Lower leg skin (tissue), 4 donors: ENCODE measurements around the gene CEBPZ. TPM values are rescaled to one million over a fixed set of nuclear protein-coding genes. Genes with fewer than 3 reads are reported as not detected.

Source experiments
- DNase-seq, 2 donors: peaks; one replicate each; pipeline ENCODE4 v3.0.0-alpha.2; 2019; ENCODE audit warnings: low spot score in 2 of 2
- H3K4me3 ChIP-seq: fragments of 200-600 bp; sonication (generic); 2 replicates; pipeline ENCODE4 v1.5.1; 2017; ENCODE audit warnings: mild to moderate bottlenecking, low read depth; ENCODE audit not compliant: poor library complexity, severe bottlenecking
- POLR2A ChIP-seq, 2 donors: fragments of 450-650 bp; IDR thresholded peaks; one replicate each; pipeline ENCODE4 v1.6.1; 2016 to 2017; ENCODE audit warnings: antibody characterized with exemption in 2 of 2, mild to moderate bottlenecking in 1 of 2, moderate library complexity in 1 of 2
- WGBS, 2 donors: methylation state at CpG; one replicate each; pipeline ENCODE4 v1.1.5; 2018; 5-methylcytosine and 5-hydroxymethylcytosine counted together
- intact Hi-C: fragments of 100-400 bp; cut with DNase I; formaldehyde crosslinking; loops from one replicate; pipeline ENCODE4 v1.15.0; 2023; ENCODE audit warnings: low total_unique reads
- total RNA-seq, 4 donors: library from RNA; depleted of rRNA; stranded (reverse); fragments of >200 nt; gene quantifications; one replicate each; pipeline ENCODE4 v1.1.0, GENCODE V29; 2016
- TF ChIP-seq, protein P1 (sequence below), 3 donors: fragments of 450-650 bp; IDR thresholded peaks; one replicate each; pipeline ENCODE4 v1.5.1; 2016; ENCODE audit warnings: antibody characterized with exemption in 3 of 3, mild to moderate bottlenecking in 3 of 3, moderate library complexity in 2 of 3

CEBPZ gene
- total RNA-seq, 4 donors from 2014 or later: 21.0 to 28.5 (median 25.2) TPM

DNA sequence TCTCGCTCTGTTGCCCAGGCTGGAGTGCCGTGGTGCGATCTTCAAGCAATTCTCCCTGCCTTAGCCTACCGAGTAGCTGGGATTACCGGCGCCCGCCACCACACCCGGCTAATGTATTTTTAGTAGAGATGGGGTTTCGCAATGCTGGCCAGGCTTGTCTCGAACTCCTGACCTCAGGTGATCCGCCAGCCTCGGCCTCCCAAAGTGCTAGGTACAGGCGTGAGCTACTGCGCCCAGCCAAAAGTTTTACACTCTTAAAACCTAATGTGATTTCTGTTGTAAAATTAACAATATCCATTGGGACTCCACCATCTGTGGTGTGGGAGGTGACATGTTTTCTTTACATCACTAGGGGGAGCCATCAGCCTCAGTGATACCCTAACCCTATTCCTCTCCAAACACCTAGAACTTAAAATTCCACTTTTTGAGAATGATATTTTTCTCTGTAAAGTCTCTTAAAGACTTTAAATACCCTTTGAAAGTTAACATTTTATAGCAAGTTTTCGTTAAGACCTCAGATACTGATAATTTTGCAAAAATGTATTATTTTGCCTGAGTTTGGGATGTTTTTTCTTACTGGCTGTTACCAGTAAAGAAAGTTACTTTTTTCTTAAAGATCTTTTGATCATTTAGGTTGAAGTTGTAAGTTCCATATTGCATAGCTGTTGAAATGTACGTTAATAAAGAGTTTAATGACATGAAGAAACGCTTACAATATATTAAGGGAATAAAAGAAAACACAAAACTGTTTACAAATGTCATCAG is 63.0 kb downstream of the CEBPZ start:
- no peak overlapping the region for H3K4me3 ChIP-seq
- no peak for TF ChIP-seq POLR2A (IDR thresholded peaks at IDR 0.05)
- TF ChIP-seq, protein P1, sequence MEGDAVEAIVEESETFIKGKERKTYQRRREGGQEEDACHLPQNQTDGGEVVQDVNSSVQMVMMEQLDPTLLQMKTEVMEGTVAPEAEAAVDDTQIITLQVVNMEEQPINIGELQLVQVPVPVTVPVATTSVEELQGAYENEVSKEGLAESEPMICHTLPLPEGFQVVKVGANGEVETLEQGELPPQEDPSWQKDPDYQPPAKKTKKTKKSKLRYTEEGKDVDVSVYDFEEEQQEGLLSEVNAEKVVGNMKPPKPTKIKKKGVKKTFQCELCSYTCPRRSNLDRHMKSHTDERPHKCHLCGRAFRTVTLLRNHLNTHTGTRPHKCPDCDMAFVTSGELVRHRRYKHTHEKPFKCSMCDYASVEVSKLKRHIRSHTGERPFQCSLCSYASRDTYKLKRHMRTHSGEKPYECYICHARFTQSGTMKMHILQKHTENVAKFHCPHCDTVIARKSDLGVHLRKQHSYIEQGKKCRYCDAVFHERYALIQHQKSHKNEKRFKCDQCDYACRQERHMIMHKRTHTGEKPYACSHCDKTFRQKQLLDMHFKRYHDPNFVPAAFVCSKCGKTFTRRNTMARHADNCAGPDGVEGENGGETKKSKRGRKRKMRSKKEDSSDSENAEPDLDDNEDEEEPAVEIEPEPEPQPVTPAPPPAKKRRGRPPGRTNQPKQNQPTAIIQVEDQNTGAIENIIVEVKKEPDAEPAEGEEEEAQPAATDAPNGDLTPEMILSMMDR (IDR thresholded peaks at IDR 0.05): no peak
- no peak for DNase-seq
- intact Hi-C loops: no loop called here
- 40 to 52% methylated on average over 17 of the region's 17 CpGs for WGBS, 2 donors

DNA sequence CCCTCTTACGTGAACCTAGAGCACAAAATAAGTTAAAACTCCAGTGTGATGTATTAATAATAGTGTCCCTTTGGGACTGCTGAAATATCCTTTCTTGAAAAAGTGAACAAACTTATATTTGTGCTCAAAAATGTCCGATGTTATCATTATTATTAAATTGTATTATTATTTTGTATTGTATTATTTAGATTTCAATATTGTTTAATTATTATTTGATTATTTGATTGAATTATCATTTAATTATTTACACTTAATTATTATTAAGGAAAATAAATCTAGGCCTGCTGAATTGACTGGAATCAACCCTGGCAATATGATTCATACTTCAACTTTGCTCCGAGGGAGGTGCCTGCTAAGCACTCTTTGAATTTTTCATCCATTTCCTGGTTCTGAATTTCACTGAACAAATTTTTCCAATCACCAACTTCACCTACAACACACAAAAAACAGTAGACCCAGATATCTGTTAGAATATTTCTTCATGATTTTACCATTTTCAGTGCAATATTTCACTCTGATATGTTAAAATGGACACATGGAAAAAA is 63.7 kb downstream of the CEBPZ start:
- intact Hi-C loops: no loop called here
- TF ChIP-seq POLR2A (IDR thresholded peaks at IDR 0.05): no peak
- TF ChIP-seq, protein P1 (IDR thresholded peaks at IDR 0.05): no peak
- WGBS, 2 donors: 80 to 84% methylated on average over 3 of the region's 3 CpGs
- no peak for DNase-seq
- H3K4me3 ChIP-seq: no peak overlapping the region

DNA sequence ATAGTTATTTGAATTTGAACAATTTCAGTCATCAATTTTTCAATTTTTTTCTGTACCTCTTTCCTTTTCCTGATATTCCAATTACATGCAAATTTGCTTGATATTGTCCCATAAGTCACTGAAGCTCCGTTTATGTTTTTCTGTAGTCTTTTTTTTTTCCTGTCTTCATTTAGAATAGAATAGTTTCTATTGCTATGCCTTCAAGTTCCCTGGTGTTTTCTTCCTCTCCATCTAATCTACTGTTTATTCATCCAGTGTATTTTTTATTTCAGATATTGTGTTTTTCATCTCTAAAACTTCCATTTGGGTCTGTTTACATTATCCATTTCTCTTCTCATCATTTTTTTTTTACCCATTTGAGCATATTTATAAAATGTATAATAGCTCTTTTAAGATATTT is 66.6 kb downstream of the CEBPZ start:
- TF ChIP-seq POLR2A (IDR thresholded peaks at IDR 0.05): no peak
- TF ChIP-seq, protein P1 (IDR thresholded peaks at IDR 0.05): no peak
- WGBS, 2 donors: 87 to 97% methylated on average over 1 of the region's 1 CpG
- no peak overlapping the region for H3K4me3 ChIP-seq
- intact Hi-C loops: no loop called here
- no peak for DNase-seq

DNA sequence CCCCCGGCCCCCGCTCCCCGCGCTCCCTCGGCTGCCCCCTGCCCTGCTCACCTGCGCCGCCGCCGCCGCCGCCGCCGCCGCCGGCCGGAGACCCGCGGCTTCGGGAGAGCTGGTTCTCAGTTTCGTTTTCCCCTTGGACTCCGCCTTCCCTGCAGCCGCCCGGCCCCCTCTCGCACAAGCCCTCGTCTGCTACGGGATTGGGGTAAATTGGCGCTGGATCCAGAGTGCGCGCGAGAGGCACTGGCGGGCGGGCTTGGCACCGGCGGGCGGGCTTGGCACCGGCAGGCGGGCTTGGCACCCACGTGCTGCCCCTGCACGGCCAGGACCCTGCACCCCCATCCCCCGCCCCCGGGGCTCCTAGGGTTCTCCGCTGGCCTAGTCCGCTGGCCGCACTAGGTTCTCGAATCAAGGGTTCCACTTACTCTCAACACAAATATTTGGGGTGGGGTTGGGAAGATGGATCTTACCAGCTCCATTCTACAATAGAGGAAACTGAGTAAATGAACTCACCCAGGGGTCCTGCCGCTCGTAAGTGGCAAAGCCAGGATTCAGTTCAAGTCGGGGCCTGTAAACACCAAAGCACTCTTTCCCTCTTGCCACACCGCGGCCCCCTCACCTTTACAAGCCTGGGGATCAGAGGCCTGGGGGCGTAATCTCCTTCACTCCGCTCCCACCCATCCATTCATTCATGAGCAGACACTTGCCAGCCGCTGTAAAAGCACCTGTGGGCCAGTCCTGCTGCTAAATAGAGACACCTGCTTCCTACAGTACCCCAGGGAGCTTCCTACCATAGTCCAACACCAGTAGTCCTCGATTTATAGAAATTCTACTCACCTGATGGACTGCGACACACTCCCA is 74.3 kb downstream of the CEBPZ start, which contains the start of gene EIF2AK2:
TSS of gene EIF2AK2 (minus strand) at position 124 of the 858 bp plus-strand sequence. CDS start 9,174 bp downstream, outside the sequence.
- 14 to 31% methylated on average over 13 to 26 of the region's 55 CpGs for WGBS, 2 donors
- peak within 1 kb of the TSS; percentile 77 for H3K4me3 ChIP-seq
- DNase-seq: peak; percentile 72 to 96
- TF ChIP-seq POLR2A (IDR thresholded peaks at IDR 0.05): no peak
- TF ChIP-seq, protein P1 (IDR thresholded peaks at IDR 0.05): no peak
- intact Hi-C loops: no loop called here

DNA sequence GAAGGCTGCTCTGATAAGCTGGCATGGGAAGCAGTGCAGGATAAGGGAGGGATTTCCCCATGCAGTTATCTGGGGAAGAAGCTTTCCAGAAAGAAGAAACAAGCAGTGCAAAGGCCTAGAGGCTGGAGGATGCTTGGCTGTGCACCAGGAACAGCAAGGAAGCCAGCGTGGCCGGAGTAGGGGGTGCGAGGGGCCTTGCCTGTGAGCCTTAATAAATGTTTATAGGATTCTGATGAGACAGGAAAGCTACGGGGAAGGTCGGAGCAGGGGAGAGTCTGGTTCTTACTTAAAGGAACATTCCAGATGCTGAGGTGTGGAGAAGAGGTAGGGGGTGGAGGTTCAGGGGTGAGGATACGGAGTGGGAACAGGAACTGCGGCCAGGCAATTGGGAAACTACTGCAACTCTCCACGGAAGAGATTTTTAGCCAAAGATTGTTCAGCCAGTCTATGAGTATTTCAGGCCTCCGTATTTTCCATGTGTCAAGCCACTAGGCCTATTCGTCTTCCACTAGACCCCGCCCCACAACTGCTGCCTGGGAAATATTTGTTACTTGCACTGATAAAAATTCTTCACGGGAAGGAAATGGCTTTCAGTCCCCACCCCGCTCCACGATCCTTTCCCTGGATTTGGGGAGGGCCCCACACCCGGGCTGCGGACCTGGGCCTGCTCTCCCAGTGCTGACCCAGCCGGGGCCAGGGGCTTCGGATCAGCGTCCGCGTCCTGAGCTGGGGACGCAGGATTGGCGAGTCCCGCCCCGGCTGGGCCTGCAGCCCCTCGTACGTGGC is 75.1 kb downstream of the CEBPZ start:
- WGBS, 2 donors: 1% methylated on average over 23 to 27 of the region's 27 CpGs
- peak; percentile 35 to 88 for DNase-seq
- peak overlapping the region; percentile 77 for H3K4me3 ChIP-seq
- TF ChIP-seq, protein P1 (IDR thresholded peaks at IDR 0.05): no peak
- TF ChIP-seq POLR2A (IDR thresholded peaks at IDR 0.05): no peak
- intact Hi-C loops: no loop called here
